HepG2 (cell line): ENCODE data around the gene ADI1. TPM values are rescaled to one million over a fixed set of nuclear protein-coding genes. Genes with fewer than 3 reads are reported as not detected.

Experiments
- KDM1A ChIP-seq: IDR thresholded peaks from 2 replicates; pipeline ENCODE4 v1.6.1; 2016; ENCODE audit warnings: missing compliant biosample characterization
- KDM3A ChIP-seq: IDR thresholded peaks from 2 replicates; pipeline ENCODE4 v1.6.1; 2018; ENCODE audit warnings: low read depth, missing compliant biosample characterization
- REPIN1 ChIP-seq: sonication (generic); formaldehyde crosslinking; IDR thresholded peaks from 2 replicates; pipeline ENCODE4 v1.8.0; 2022; ENCODE audit warnings: missing genetic modification reagents, low read depth, mild to moderate bottlenecking, borderline replicate concordance
- STAT6 ChIP-seq: sonication (generic); formaldehyde crosslinking; IDR thresholded peaks from 2 replicates; pipeline ENCODE4 v1.4.0; 2020; ENCODE audit warnings: missing genetic modification reagents, mild to moderate bottlenecking, borderline replicate concordance
- TBL1XR1 ChIP-seq: fragments of 150-350 bp; IDR thresholded peaks from 2 replicates; pipeline ENCODE4 v1.6.1; 2014; ENCODE audit warnings: borderline replicate concordance, low read length; ENCODE audit not compliant: partially characterized antibody
- ZBTB40 ChIP-seq, 2 experiments: fragments of 450-650 bp in 1 of 2; sonication (generic) in 1 of 2; formaldehyde crosslinking in 1 of 2; IDR thresholded peaks; 2 replicates each; pipeline versions ENCODE4 v1.6.1 to v1.8.0; 2016 to 2022; ENCODE audit warnings: antibody characterized with exemption in 1 of 2, mild to moderate bottlenecking in 1 of 2, missing genetic modification reagents in 1 of 2
- ZBTB42 ChIP-seq: sonication (generic); formaldehyde crosslinking; IDR thresholded peaks from 2 replicates; pipeline ENCODE4 v1.5.0; 2020; ENCODE audit warnings: mild to moderate bottlenecking, missing genetic modification reagents
- ZNF232 ChIP-seq: sonication (generic); formaldehyde crosslinking; IDR thresholded peaks from 2 replicates; pipeline ENCODE4 v1.4.0; 2020; ENCODE audit warnings: missing genetic modification reagents, borderline replicate concordance
- ZNF597 ChIP-seq: sonication (generic); formaldehyde crosslinking; IDR thresholded peaks from 2 replicates; pipeline ENCODE4 v1.5.0; 2020; ENCODE audit warnings: missing genetic modification reagents
- ZNF607 ChIP-seq: sonication (generic); formaldehyde crosslinking; IDR thresholded peaks from 2 replicates; pipeline ENCODE4 v1.5.1; 2020; ENCODE audit warnings: missing genetic modification reagents, mild to moderate bottlenecking, borderline replicate concordance
- ZNF678 ChIP-seq: sonication (generic); formaldehyde crosslinking; IDR thresholded peaks from 2 replicates; pipeline ENCODE4 v1.4.0; 2020; ENCODE audit warnings: mild to moderate bottlenecking, missing genetic modification reagents
- ZNF816 ChIP-seq: sonication (generic); formaldehyde crosslinking; IDR thresholded peaks from 2 replicates; pipeline ENCODE4 v1.8.0; 2022; ENCODE audit warnings: missing genetic modification reagents, mild to moderate bottlenecking, borderline replicate concordance
- polyA plus RNA-seq, 8 experiments: library from polyadenylated mRNA; depleted of rRNA in 3 of 8; stranded (reverse) in 7 of 8; unstranded in 1 of 8; fragments of >200 nt; fragmentation: Illumina TruSeq in 4 of 8; extraction: Trizol in 4 of 8; gene quantifications; 2 replicates each; pipeline versions ENCODE4 v1.2.1 to v1.2.3, GENCODE V29; 2011 to 2016; ENCODE audit warnings: low read depth in 4 of 8, missing spikeins in 1 of 8, mixed read lengths in 1 of 8; ENCODE audit not compliant: insufficient read depth in 1 of 8
- total RNA-seq, 5 experiments: library from RNA; depleted of rRNA; stranded (reverse); fragments of >200 nt; fragmentation: Illumina TruSeq; extraction: Trizol; gene quantifications; 2 replicates each; pipeline ENCODE4 v1.2.3, GENCODE V29; 2016; ENCODE audit warnings: low read depth in 1 of 5
- TF ChIP-seq, protein P1 (sequence below): IDR thresholded peaks from 2 replicates; pipeline ENCODE4 v1.6.1; 2016; ENCODE audit warnings: low read depth

The ADI1 gene
- total and polyA plus RNA-seq, 2 of the 13 experiments (the other 11 are each of a cell fraction or from before 2014, with no cell fraction given): 28.7 to 123 TPM

DNA sequence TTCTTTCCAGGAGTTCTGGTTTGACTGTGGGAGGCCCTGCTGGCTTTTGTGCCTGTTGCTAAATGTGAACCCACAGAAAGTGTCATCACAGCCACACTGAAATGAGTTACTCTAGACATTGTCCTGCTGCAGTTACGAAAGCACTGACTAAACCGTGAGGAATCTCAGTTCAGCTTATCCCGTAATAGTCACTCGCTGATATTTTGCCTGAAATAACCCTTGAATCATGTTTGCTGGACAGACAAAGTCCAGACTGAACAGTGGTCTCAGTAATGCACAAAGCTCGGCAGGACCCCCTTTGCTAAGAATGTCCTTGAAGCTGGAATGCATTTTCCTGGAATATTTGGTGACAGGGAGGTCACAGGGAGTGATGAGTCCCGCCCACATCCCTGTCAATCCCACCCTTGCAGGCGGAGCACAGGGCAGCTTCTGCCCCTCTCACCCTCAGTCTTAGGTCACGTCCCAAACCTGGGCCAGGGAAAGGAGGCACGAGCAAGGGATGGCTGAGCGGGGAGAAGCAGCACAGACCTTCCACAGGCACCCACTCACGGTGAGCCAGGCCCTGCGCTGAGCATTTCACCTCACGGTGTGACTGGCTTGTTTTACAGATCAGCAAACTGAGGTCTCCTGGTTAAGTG is 53.4 kb downstream of the ADI1 start (continued):
- TF ChIP-seq ZBTB40 (IDR thresholded peaks at IDR 0.05) (no peak), ZBTB40 (CRISPR knock-in tag; IDR thresholded peaks at IDR 0.05) (no peak), ZNF678 (no peak), TBL1XR1 (peak; percentile 32), STAT6 (CRISPR knock-in tag) (0 out of 2 replicates have a peak, but pooled peaks have one; percentile 44), ZNF597 (CRISPR knock-in tag) (no peak), KDM1A (no peak), ZNF607 (CRISPR knock-in tag) (no peak), ZNF232 (CRISPR knock-in tag) (no peak), ZBTB42 (CRISPR knock-in tag) (no peak), REPIN1 (CRISPR knock-in tag) (peak; percentile 73; the same call in 1 of the 2 replicates), KDM3A (CRISPR knock-in tag) (no peak; the same call in 1 of the 2 replicates), ZNF816 (no peak; the same call in 1 of the 2 replicates)
- TF ChIP-seq, protein P1, sequence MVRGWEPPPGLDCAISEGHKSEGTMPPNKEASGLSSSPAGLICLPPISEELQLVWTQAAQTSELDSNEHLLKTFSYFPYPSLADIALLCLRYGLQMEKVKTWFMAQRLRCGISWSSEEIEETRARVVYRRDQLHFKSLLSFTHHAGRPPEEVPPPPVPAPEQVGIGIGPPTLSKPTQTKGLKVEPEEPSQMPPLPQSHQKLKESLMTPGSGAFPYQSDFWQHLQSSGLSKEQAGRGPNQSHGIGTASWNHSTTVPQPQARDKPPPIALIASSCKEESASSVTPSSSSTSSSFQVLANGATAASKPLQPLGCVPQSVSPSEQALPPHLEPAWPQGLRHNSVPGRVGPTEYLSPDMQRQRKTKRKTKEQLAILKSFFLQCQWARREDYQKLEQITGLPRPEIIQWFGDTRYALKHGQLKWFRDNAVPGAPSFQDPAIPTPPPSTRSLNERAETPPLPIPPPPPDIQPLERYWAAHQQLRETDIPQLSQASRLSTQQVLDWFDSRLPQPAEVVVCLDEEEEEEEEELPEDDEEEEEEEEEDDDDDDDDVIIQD (CRISPR knock-in tag): peak; percentile 84; the same call in 1 of the 2 replicates
